Stimulated activated naive CD8-positive, alpha-beta T cell treated with anti-CD3 and anti-CD28 coated beads, Interleukin-15, Interleukin-2, amounts not matched to agents 100 ng/mL and 50 ng/mL, for 24 hours (primary cell): ENCODE data around the gene HTATIP2.

Source experiments
- H3K27ac Mint-ChIP-seq: one replicate; pipeline ENCODE4 v1.8.0; 2021; ENCODE audit warnings: mild to moderate bottlenecking, mixed read lengths
- H3K27me3 Mint-ChIP-seq: one replicate; pipeline ENCODE4 v1.8.0; 2021; ENCODE audit warnings: mixed read lengths
- H3K36me3 Mint-ChIP-seq: one replicate; pipeline ENCODE4 v1.8.0; 2021; ENCODE audit warnings: low read depth, mixed read lengths
- H3K4me1 Mint-ChIP-seq: one replicate; pipeline ENCODE4 v1.8.0; 2021; ENCODE audit warnings: low read depth, mixed read lengths
- H3K4me3 Mint-ChIP-seq: one replicate; pipeline ENCODE4 v1.8.0; 2021; ENCODE audit warnings: mild to moderate bottlenecking, mixed read lengths
- H3K9me3 Mint-ChIP-seq: one replicate; pipeline ENCODE4 v1.8.0; 2021; ENCODE audit warnings: mixed read lengths

Gene HTATIP2

DNA sequence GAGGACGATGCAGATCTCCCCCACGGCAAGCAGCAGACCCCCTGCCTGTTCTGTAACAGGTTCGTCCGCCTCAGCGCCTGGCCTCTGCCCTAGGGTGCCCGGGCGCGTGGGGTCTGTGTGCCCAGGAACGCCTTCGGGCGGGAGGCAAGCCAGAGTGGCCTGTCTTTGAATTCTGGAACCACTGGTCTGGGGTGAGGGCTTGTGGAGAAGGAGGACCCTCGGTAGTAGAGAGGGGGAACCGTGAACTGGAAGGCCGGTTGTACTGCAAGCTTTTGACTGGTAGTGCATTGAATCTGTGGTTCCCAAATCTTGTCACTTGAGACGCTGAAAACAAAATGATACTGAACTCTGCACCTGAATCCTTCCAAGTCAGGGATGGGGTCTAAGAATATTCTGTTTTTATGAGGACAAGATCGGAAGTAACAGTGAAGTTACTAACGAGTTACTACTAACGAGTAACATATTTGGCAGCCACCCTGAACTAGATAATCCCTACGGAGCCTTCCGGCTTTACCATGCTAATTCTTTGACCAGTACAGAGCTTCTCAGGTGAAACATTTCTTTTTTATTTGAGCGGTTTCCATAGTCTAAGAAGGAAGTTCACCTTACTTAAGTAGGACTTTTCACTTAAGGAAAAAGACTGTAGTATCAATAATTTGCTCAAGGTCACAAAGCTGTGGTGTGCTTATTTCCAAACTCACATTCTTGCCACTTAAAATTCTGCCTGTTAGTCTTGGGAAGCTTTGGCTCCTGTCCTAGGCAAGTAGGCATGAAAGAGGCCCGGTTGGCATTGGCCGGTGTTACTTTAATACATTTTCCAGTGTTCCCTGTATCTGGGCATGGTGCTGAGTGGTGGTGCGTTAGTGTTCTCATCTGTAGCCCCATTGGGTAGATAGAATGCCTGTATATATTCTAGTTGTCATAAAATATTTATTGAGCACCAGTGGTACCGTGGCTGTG is 24.9 kb downstream of the HTATIP2 start:
- peaks cover 57% of the 10 kb centered on the region for H3K36me3 Mint-ChIP-seq
- H3K27ac Mint-ChIP-seq = peak overlapping the region; percentile 99
- H3K27me3 Mint-ChIP-seq = no peaks in the 10 kb centered on the region
- H3K9me3 Mint-ChIP-seq = no peaks in the 10 kb centered on the region
- peaks cover 42% of the 10 kb centered on the region for H3K4me1 Mint-ChIP-seq
- peak overlapping the region; percentile 97 for H3K4me3 Mint-ChIP-seq

DNA sequence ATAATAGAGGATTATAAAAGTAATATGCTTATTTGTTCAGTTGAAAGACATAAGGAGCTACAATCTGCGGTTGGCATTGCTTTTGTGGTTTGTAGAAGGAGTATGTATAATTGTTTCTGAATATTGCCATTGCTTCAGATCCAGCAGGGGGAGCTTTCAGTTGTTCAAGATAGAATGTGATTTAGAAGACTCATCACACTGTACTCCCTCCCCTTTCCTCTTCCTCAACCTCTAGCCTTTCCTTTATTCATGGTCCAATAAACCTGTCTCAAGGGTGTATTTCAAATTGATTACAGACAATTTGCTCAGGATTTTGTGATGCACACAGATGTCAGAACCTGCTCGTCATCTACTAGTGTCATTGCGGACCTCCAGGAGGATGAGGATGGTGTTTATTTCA is 33.8 kb downstream of the HTATIP2 start:
- H3K9me3 Mint-ChIP-seq = no peaks in the 10 kb centered on the region
- H3K4me3 Mint-ChIP-seq = no peak overlapping the region
- no peak overlapping the region for H3K27ac Mint-ChIP-seq

DNA sequence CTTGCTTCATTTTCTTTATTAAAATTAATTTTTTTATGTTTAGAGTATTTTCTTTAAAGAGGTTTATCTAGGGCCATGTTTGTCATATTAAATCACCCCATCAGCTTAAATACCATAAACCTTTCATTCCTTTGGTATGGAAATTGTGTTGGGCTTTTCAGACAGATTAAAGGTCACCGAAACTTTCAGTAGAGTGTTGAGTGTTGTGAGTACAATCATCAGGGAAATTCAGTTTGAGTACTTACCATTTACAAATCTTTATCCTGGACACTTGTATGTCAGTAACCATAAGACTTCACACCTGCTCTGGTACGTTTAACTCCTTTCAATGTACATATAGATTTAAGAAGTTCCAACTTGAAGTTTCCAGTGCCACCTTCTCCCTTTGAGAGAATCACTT is 36.0 kb downstream of the HTATIP2 start:
- no peaks in the 10 kb centered on the region for H3K27me3 Mint-ChIP-seq
- H3K4me3 Mint-ChIP-seq = no peak overlapping the region
- no peaks in the 10 kb centered on the region for H3K9me3 Mint-ChIP-seq
- peaks cover 11% of the 10 kb centered on the region for H3K4me1 Mint-ChIP-seq
- H3K36me3 Mint-ChIP-seq = peaks cover 78% of the 10 kb centered on the region
- H3K27ac Mint-ChIP-seq = no peak overlapping the region

More for the DNA sequence above, 33.8 kb downstream of the HTATIP2 start:
- Mint-ChIP-seq H3K36me3 (peaks cover 78% of the 10 kb centered on the region), H3K27me3 (no peaks in the 10 kb centered on the region), H3K4me1 (peaks cover 11% of the 10 kb centered on the region)

DNA sequence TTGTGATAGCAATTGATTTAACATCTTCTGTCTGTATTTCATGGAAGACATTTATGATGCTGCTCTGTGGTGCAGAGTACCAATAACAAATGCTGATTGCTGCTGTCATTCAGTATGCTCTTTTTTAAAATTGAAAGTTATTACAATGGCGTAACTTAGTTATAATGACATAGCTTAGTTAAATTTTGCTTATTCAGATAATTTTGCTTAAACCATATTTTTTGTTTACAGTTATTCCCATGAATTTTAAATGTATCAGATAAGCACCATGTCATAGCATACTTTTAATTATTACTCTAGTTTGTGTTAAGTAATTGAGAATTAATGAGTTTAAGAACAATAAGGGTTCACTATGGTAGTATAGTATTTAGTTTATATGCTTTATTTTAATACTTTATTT is 39.5 kb downstream of the HTATIP2 start:
- H3K9me3 Mint-ChIP-seq = no peaks in the 10 kb centered on the region
- peaks cover 7% of the 10 kb centered on the region for H3K4me1 Mint-ChIP-seq
- no peaks in the 10 kb centered on the region for H3K27me3 Mint-ChIP-seq
- peaks cover 79% of the 10 kb centered on the region for H3K36me3 Mint-ChIP-seq
- H3K4me3 Mint-ChIP-seq = no peak overlapping the region
- no peak overlapping the region for H3K27ac Mint-ChIP-seq

DNA sequence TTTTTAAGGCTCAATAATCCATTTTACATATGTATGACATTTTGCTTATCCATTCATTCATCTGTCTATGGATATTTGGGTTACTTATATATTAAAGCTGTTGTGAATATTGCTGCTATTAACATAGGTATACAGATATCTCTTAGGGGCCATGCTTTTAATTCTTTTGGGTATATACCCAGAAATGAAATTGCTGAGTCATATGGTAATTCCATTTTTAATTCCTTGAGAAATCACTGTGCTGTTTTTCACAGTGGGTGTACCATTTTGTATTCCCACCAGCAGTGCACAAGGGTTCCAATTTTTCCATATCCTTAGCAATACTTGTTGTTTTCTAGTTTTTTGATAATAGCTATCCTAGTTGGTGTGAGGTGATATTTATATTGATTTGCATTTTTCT is 43.0 kb downstream of the HTATIP2 start:
- H3K9me3 Mint-ChIP-seq = no peaks in the 10 kb centered on the region
- H3K4me1 Mint-ChIP-seq = no peaks in the 10 kb centered on the region
- H3K36me3 Mint-ChIP-seq = peaks cover 63% of the 10 kb centered on the region
- no peak overlapping the region for H3K27ac Mint-ChIP-seq
- no peaks in the 10 kb centered on the region for H3K27me3 Mint-ChIP-seq
- H3K4me3 Mint-ChIP-seq = no peak overlapping the region

DNA sequence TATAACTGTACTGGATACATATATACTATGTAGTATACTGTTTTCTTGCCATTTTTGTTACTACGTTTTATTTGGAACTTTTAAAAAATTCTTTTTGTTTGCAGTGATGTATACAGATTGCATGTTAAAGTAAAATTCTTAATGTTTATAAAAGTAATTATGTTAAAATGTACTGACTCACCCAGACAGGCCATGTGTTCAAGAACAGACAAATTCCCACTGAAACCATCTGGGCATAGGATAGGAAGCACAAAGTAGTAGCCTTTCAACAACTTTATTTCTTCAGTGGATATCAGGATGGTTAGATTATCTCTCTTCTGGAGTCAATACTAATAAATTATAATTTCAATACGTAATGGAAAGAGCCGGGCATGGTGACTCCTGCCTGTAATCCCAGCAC is 43.8 kb downstream of the HTATIP2 start:
- Mint-ChIP-seq H3K27me3 (no peaks in the 10 kb centered on the region), H3K4me3 (no peak overlapping the region), H3K4me1 (no peaks in the 10 kb centered on the region), H3K9me3 (no peaks in the 10 kb centered on the region), H3K27ac (no peak overlapping the region), H3K36me3 (peaks cover 62% of the 10 kb centered on the region)

DNA sequence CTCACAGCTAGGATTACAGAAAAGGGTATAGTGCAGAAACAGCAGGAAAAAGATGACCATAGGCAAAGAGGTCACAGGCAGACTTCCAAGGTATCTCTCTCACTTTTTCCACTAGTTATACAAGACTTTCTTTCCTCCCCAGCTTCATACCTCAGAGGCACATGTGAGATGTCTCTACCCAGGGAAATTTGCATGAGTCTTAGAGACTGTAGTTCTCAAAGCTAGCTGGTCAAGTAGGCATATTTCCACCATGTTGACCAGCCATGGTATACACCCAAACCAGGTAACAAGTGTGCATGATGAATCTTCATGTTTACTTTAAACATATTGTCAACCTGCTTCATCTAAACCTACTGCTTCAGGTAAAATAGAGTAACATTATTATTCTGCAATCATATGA is 51.9 kb downstream of the HTATIP2 start:
- Mint-ChIP-seq H3K36me3 (peaks cover 90% of the 10 kb centered on the region), H3K27ac (peak overlapping the region; percentile 47), H3K27me3 (no peaks in the 10 kb centered on the region)

DNA sequence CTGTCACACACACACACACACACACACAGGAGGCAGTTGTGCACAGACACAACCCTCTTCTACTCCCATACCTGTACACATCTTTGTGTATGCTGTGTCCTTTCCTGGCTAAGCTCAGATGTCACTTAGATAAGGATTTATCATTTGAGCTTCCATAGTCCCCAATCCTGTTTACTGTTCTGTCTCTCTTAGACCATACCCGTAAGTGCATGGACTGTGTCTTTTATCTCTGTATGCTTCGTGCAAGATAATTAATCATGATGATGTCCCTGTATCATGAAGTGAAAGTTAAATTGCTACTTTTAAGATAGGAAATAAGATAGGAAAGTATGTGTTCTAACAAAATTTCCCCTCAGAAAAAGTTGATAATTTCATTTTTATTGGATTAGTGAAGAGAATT is 54.3 kb downstream of the HTATIP2 start:
- Mint-ChIP-seq H3K27me3 (no peaks in the 10 kb centered on the region), H3K36me3 (peaks cover 90% of the 10 kb centered on the region), H3K4me3 (no peak overlapping the region), H3K4me1 (peaks cover 41% of the 10 kb centered on the region), H3K27ac (peak overlapping the region; percentile 61), H3K9me3 (no peaks in the 10 kb centered on the region)

More for the DNA sequence above, 51.9 kb downstream of the HTATIP2 start:
- no peaks in the 10 kb centered on the region for H3K9me3 Mint-ChIP-seq
- no peak overlapping the region for H3K4me3 Mint-ChIP-seq
- peaks cover 28% of the 10 kb centered on the region for H3K4me1 Mint-ChIP-seq

DNA sequence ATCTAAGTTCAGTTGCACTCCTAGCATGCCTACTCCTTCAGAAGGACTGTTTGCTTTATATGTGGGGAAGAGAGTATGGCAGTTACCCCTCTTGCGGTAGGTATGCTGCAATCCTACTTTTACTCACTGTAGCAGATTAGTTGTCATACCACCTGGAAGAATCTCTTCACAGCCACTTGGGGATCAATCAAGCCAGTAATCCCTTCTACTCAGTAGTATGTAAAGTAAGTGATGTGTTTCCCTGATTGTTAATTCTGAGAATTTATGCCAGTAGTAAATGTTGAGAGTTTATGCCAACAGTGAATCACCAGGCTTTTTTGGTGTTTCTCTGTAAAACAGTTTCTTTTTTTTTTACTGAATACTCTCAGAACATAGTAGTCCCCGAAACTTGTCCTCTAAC is 58.4 kb downstream of the HTATIP2 start:
- H3K9me3 Mint-ChIP-seq = no peaks in the 10 kb centered on the region
- peak overlapping the region; percentile 28 for H3K27ac Mint-ChIP-seq
- no peaks in the 10 kb centered on the region for H3K27me3 Mint-ChIP-seq
- peaks cover 20% of the 10 kb centered on the region for H3K4me1 Mint-ChIP-seq
- no peak overlapping the region for H3K4me3 Mint-ChIP-seq
- peaks cover 80% of the 10 kb centered on the region for H3K36me3 Mint-ChIP-seq

DNA sequence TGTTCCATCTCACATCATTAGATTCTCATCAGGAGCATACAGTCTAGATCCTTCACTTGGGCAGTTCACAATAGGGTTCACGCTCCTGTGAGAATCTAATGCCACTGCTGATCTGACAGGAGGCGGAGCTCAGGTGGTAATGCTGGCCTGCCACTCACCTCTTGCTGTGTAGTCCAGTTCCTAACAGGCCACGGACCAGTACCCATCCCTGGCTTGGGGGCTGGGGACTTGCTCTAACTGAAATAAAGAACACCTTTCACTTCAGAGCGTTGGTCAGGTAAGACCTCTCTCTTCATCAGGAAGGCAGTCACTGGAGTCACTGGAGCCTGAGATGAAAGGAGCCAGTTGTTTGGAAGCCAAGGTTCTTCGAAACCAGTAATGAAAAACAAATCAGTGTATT is 65.7 kb downstream of the HTATIP2 start:
- Mint-ChIP-seq H3K27ac (no peak overlapping the region), H3K4me3 (no peak overlapping the region), H3K9me3 (no peaks in the 10 kb centered on the region), H3K36me3 (peaks cover 53% of the 10 kb centered on the region), H3K27me3 (no peaks in the 10 kb centered on the region), H3K4me1 (no peaks in the 10 kb centered on the region)
